IPS DF 4.7 (cell line): ENCODE results near the gene CASZ1.

ENCODE experiments used
- DNase-seq: peaks from one replicate; pipeline ENCODE4 v3.0.0-alpha.2; 2013; ENCODE audit warnings: low spot score; ENCODE audit errors: extremely low read depth

CASZ1 gene

DNA sequence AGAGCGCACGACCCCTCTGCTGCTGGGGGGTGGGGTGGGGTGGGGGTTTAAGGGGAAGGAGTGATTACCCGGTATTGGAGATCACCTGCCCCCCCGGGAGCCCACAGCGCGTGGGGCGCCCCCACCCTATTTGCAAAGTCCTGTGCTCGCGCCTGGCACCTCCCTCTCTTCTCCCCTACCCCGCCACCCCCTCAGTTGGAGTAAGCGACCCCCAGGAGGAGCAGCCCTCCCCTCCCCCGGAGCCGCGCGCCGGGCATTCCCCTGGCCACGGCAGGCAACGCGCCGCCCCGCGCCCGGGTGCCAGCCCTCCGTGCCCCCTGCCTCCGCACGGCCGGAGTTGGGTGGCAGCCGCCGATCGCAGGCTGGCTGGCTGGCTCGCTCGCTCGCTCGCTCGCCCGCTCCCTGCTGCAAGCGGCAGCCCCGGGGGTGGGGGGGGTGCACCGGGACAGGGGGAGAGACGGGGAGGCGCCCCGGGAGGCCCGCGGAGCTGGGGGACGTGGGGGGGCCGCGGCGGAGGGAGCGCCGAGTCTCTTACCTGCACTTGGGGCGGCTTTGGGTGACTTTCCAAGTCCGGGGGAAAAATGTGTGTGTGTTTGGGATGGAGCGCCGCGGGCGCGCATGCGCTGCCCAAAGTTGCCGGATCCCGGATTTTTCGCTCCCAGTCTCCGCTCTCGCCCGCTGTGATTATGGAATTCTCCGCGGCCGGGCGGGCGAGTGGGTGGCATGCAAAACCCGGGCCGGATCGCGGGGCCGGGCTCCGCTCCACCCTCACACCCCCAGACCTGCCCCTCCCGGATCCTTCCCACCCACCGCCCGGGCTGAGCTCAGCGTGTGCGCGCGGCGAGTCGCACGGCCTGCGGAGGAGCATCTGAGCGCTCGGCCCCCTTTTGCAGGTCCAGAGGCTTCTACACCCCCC, at the start of gene CASZ1:
Gene CASZ1, minus strand, starts transcription at position 618 of the 916 bp plus-strand sequence. CDS start 102,757 bp downstream, outside the sequence.
- DNase-seq, result peak; percentile 69

- DNase-seq, result no peak
Measured at GRCh38 chr1:10843697-10844096, 47.3 kb upstream of the CASZ1 start.

GRCh38 chr1:10841118-10841517, 44.7 kb upstream of the CASZ1 start:
- no peak for DNase-seq

DNA sequence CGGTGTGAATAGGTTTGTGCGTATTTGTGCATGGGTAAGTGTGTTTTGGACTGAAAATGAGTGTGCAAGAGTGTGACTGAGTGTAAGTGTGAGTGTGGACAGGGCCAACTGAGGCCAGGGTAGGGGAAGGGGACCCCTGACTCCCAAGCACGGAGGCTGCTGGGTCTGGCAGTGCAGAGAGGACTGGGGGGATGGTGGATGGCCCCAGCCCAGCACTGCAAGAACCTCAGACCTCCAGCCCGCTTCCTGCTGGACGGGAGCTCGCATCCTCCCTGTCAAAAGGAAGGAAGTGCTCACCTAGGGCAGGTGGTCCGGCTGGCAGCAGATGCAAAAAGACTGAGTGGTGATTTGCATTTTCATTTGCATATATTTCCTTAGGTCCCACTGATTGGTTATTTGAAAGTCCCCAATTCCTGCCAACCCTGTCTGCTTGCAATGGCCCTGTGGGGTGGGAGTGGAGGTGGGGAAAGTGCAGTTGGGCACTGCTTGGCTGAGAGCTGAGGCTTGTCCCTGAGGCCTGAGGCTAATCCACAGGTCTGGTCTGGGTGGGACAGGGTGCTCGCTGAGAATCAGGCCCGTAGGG, 42.8 kb upstream of the CASZ1 start:
- DNase-seq, result no peak

- no peak for DNase-seq
Measured at GRCh38 chr1:10838541-10838940, 42.1 kb upstream of the CASZ1 start.

- DNase-seq, result no peak
Measured at GRCh38 chr1:10836726-10837125, 40.3 kb upstream of the CASZ1 start.

DNA sequence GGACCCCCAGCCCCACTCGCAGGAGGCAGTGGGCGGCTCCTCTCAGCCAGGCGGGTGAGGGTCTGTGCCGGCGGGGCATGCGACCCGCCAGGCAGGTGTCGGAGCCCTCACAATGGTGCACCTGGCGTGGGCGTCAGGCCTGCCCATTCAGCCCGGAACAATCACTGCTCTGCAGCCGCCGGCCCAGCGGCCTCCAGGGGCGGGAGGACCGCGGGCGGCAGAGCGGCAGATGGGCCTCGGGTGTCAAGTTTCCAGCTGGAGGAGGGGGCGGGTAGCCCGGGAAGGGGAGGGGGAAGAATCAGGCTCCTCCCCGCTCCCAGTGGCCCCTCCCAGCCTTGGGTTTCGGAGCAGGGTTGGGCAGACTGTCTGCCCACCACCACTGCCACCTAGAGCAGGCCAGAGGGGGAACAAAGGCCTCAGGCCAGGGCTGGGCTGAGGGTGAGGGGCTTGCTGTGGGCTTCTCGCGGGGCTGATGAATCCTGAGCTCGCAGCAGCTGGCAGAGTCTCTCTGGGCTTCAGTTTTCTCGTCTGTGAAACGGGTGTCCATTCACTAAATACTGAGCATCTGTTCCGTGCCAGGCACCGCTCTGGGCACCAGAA, 39.5 kb upstream of the CASZ1 start:
- DNase-seq, result peak; percentile 72

DNA sequence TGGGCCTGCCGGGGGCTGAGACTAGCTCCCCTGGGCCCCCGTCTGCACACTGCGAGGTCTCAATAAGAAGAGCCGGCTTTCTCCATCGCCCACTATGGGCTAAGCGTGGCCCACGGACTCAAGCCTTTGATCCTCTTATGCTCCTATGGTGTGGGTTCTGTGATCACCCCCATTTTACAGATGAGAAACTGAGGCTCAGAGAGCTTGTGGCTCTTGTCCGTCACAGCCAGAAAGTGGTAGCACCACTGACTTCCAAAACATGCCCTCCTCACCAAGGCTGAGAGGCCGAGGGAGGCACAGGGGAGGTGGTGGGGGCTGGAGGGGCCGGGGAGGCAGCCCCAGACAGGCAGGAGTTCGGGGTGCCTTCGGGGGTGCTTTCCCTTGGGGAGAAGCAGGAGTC, 39.0 kb upstream of the CASZ1 start:
- no peak for DNase-seq

DNA sequence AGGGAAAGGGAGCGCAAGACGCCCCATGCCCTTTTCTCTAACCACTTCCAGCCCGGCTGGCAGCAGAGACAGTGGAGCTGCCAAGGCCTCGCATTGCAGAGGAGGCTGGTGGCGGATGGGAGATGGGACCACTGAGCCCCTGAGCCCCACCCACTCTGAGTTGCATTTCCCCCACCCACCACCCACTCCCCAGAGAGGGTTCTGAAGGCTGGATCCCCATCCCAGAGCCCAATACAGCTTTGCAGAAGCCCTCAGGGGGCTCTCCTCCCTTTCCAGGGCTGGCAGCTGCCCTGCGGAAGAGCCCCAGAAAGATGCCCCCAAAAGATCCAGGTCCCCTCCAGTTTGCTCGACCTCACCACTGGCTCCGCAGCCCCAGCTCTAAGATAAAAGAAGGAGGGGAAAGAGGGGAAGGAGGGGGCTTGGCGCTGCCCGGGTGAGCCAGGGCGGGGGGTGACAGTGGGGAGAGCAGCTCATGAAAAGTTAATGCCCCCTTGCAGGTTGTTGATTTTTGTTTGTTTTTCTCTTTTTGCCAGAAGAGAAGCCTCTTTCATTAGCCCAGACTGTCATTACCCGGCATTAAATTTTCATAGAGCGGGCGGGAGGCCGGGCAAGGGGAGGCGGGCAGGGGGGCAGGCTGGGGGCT, 38.4 kb upstream of the CASZ1 start:
- no peak for DNase-seq

DNA sequence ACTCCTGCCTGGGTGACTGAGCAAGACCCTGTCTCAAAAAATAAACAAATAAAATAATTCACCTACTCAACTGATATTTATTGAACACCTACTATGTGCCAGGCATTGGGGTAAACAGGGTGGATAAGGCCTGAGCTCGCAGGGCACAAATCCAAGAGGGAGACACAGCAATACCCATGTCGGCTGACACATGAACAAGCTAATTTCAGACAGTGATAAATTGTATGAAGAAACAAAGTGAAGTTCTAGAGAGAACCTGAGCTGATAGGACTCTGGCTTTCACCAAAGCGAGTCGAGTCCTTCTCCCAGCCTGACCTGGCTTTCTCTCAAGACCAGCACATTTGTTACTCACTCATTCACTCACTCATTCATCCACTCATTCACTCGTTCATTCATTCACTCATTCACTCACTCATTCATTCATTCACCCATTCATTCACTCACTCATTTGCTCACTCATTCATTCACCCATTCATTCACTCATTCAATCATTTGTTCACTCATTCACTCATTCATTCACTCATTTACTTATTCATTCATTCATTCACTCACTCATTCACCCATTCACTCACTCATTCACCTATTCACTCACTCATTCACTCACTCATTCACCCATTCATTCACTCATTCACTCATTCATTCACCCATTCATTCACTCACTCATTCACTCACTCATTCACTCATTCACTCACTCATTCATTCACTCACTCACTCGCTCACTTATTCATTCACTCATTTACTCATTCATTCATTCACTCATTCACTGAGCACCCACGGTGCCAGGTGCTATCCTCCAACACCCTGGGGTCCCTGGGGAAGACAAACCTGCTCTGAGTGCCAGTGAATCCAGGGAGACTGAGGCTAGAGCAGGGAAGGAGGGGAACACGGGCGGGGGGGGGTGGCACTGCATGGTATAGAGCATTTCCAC, 37.4 kb upstream of the CASZ1 start:
- DNase-seq, result no peak

- DNase-seq, result no peak
Measured at GRCh38 chr1:10832703-10833102, 36.3 kb upstream of the CASZ1 start.

DNA sequence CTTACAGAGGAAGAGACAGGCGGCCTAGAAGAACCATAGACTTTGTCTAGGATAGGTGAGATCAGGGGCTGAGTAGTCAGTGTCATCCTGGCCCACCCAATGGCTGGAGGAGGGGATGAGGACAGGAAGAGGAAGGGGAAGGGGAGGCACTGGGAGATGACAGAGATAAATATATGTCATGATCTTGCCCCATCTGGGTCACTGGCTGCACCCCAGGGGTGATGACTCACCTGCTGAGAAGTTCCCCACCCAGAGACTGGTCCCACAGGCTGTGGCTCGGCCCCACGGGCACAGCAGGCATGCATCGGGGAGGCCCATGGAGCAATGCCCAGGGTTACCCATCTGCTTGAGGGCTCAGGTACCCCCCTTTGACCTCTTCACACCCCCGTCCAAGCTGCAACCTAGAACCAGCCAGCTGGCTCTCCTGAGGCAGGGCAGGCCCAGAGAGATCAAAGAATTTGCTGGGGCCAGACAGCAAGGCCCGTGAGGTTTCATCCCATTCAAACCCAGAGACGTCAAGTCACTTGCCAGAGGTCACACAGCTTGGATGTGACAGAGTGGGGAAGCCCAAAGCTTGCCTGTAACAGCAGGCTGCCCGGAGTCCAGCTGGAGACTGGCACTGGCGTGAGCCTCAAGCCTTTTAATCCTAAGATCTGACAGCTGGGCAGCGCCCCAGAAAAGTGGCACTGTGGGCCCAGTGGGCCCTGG, 34.7 kb upstream of the CASZ1 start:
- no peak for DNase-seq

DNA sequence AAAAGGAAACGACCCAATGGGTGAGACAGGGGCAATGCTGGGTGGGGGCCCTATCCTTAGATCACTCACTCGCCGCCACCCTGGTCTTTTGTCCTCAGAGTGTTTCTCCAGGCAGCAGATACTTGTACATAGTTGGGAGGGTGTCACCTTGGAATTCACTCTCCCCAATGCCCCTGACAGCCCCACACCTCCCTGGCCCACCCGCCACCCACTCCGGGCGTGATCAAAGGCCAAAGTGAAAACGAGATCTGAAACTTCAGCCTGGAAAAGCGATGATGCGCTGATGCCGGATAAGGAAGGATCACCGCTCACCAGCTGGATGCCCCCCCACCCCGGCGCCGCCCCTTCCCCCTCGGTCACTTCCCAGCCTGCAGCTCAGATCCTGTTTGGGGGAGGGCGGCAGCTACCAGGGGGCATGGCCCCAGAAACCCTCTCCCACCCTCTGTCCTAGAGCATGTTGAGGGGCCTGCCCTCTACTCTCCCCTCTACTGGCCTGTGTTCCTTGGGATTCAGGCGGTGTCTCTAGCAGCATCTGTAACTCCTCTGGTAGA, 33.6 kb upstream of the CASZ1 start:
- DNase-seq, result no peak

DNA sequence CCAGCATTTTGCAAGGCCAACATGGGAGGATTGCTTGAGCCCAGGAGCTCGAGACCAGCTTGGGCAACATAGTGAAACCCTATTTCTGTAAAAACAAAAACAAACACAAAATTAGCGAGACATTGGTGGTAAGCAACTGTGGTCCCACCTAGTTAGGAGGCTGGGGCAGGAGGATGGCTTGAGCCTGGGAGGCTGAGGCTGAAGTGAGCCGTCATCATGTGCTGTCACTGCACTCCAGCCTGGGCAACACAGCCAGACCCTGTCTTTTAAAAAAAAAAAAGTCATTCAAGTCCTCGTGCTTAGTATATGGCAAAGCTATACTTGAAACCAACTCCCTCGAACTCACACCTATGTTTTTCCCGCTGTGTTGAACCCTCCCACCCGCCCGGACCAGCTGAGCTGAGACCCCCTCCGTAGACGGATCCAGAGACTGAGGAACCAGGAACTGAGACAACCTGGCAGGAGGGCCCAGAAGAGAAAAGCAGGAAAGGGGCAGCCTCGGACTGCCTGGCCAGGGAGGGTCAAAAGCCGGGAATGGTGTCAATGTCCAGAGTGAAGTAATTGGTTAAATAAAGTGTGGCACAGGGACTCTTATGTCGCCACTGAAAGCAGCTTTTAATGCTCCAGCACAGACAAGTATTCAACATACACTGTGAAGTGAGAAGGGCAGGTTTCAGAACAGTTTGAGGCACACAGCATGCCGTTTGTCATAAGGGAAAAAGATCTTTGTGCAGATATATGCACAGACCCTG, 32.8 kb upstream of the CASZ1 start:
- no peak for DNase-seq

DNA sequence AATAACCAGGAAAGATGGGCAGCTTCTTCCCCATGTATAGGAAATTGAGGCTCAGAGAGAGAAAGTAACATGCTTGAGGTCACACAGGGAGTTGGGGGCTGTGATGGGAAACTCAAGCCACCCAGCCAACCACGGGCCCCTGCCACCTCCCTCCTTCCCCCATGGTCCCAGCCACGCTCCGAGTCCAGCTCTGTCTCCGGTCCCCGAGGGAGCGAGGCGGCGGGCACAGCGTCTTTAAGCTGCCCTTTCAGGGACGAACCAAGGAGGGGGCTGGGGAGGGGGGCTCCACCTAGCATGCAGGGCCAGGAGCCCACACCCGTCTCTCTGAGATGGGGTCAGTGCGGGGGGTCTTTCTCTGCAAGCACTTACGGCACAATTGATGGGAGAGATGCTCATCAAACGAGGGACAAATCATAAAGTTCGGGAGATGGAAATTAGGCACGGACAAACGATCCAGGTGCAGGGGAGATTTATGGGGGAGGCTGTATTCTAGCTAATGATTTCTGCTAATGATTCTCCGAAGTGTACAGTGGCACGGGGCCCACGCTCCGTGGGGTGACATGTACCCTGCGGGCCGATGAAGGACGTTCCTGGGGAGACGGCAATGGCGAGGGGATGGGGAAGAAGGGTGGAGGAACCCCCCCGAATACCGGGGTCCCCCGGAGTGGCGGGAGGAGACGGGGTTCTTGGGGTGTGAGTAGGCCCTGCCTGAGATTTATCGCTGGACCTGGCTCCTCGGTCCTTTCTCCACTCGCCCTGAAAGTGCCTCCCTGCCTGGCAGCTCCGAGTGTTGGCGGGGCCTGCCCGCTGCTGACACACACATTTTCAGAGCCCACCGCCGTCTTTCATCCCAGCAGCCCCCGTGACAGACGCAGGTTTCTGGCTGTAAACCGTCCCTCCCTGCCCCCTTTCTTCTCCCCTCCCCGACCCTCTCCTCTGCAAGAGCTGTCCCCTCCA, 31.2 kb upstream of the CASZ1 start:
- no peak for DNase-seq

GRCh38 chr1:10825592-10825991, 29.1 kb upstream of the CASZ1 start:
- no peak for DNase-seq

DNA sequence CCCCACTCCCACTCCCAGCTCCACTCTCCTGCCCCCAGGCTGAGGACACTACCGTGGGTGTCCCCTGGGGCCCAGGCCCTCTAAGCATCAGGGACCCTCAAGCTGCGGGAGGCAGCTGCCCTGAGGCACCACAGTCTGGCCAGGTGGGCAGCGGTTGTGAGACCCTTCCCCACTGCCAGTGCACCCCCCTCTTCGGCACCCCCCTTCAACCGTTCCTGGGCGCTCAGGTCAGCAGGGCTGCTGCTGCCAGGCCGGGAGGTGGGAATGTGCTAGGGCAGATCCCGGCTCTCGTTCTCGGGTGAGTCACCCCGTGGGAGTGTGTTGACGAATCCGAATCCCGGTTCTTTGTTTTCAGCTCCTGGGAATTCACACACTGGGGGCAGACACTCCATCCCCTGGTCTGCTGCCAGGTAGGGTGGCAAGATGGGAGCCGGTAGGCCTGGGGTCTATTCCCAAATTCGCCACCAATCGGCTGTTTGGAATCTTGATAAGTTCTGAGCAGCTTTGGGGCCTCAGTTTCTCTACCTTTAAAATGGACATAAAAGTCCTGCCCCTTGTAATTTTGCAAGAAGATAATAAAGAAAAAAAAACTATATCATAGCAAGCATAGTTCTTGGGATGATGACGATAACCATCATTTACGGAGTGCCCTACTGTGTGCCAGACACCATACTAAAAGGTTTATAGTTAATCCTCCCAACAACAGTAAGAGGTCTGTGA, 28.5 kb upstream of the CASZ1 start:
- no peak for DNase-seq
